ENCODE measurements around the gene C14orf132.

C14orf132 gene

DNA sequence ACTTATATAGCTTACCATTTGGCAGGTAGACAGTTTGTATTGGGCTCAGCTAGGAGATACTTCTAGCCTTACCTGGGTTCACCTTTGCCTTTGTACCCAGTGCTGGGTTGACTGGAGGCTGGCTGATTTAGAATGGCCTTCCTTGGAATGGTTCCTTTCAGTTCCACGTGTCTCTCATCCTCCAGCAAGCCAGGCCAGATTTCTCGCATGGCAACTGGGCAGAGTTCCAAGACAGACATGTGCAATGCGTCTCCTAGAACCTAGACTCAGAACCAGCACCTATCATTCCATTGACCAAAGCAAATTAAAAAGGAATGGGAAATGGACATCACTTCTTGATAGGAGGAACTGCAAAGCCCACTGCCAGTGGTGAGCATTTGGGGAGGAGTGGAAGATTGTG lies 86.4 kb downstream of the C14orf132 start:
- DNase-seq, result no peak

DNA sequence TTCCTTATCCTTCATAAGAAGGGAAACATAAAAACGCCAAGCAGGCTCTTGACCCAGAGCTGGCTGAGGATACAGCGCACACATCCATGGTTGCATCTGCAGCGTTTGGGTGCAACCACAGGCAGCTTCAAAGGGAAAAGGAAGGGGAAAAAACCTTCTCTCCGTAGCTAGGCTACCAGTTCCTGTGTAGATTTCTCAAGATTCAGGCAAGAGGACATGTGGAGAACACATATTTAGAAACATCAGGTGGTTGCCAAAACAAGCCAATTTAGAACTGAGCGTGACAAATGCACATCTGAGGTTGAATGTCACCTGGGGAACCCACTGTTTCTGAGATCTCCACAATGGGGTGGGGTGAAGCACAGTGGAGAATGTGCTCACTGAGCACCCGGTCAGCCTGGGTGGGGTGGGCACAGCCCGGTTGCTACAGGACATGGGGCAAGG lies 87.2 kb downstream of the C14orf132 start:
- DNase-seq, result no peak

DNA sequence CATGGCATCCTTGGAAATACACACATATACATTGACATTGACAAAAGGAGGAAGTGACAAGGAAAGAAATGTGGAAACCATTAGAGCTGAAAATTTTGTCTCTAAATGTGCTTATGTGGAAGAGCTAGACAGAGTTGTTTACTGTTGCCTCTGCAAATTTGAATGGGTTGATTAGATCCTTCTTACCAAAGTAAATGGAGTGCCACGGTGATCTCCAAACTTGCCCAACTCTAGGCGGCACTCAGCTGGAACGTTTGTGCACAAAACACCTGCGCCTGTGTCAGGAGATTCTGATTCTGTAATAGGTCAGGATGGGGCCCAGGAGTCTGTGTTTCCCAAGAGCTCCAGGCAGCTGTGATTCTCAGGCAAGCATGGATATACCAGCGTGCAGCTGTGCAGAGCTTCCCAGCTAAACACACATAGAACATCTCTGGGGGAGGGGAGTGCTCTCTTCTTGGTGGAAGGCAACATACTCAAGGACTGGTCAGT lies 87.7 kb downstream of the C14orf132 start:
- DNase-seq, result no peak

GRCh38 chr14:96129128-96129736 lies 90.1 kb downstream of the C14orf132 start:
- no peak for DNase-seq

DNA sequence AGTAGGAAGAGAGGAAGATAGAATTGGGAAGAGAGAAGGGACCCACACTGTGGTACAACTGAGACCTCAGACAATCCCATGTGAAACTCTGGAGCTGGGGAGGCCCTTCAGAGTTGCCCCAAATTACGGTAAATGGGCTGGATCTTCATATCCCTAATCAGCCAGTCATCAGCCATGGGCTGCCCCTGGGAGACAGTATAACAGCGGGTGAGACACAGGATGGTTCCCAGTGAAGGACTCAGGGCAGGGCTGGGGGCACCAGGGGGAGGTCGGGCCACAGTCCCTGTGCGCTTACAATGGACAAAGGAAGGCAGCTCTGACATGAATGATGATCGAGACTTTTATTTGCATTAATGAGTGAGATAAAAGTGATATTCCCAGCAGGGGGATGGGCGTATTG lies 91.2 kb downstream of the C14orf132 start:
- no peak for DNase-seq

- no peak for DNase-seq
These were observed 91.7 kb downstream of the C14orf132 start for GRCh38 chr14:96130854-96131253.

GRCh38 chr14:96131836-96132235 lies 92.7 kb downstream of the C14orf132 start:
- no peak for DNase-seq

DNA sequence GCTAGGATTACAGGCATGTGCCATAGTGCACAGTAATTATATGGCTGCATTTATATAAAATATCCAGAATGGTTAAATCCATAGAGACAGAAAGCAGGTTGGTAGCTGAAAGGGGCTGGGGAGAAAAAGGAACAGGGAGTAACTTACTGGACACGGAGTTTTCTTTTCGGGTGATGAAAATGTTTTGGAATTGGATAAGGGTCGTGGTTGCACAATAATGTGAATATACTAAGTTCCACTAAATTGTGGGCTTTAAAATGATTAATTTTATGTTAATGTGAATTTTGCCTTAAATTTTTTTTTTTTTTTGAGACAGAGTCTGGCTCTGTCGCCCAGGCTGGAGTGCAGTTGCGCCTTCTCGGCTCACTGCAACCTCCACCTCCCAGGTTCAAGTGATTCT lies 95.3 kb downstream of the C14orf132 start:
- no peak for DNase-seq

GRCh38 chr14:96135285-96135684 lies 96.1 kb downstream of the C14orf132 start:
- DNase-seq, result no peak

DNA sequence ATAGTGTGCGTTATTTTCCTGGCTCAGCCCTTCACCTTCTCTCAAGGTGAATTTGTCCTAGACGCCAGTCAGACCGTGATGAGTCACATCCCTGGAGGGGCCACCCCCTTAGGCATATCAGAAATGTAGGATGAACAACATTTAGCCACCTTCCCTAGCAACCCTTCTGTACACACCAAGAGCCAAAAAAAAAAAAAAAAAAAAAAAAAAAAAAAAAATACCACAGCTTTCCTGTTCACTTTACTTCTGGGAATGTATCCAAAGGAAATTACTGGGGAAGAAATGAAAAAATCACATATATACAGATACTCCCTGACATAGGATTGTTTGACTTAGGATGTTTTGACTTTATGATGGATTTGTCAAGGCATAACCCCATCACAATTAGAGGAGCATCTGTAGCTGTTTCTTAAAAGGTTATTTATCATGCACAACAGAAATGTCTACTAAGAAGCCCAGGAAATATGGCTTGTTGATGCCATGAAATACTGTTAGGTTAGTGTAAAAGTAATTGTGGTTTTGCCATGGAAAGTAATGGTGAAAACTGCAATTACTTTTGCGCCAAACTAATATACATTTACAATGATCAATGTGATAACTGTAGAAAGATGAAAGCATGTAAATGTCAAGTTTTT lies 97.3 kb downstream of the C14orf132 start:
- no peak for DNase-seq

DNA sequence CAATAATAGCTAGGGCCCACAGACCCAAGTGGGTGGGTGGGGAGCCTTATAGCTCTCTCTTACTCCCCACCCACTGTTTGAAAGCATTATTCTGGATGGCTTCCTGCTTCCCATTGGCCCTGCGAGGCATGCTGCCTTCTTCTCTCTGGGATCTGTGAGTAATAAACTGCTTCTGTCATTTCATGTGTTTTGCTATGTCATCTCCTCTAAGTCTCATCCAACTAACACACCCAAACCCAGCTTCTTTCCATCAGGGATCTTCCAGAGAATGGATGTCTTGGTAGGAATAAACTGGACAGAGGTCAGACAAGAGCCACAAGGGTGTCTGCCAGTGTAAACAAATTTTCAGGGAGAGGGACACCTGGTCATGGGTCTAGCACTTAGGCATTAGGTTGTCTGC lies 99.1 kb downstream of the C14orf132 start:
- no peak for DNase-seq

DNA sequence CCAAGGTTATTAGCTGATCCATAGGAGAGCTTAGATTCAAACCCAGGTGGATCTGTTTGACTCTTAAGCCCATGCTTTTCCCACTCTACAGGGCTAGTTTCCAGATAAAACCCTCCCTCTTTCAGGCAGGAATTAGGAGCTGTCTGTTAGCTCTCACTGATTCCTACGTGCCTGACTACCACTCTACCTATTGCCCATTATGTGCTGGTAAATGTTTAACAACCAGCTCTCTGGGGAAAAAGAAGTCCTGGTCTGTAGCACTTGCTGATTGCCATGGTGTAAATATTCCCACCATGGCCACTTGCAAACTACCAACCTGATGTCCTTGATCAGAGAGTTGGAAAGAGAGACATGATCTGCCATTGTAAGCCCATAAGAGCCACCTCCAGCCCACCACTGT lies 100.0 kb downstream of the C14orf132 start:
- DNase-seq, result no peak

DNA sequence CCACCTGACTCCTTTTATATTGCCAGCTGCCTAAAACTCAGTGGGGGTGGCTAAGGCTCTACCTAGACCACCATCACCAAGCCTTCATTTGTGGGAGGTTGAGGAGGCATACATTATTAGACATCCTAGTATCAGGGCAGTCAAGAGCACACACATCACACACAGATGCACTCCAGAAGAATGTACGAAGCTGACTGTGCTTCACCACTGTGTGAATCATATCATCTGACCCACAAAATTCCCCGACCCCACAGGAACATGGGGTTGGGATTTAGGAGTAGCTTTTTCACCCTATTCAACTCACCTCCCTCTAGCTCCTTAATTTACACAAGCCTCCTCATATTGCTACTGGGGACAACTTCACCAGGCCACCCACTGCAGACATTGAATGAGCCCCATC lies 100.7 kb downstream of the C14orf132 start:
- DNase-seq, result no peak

DNA sequence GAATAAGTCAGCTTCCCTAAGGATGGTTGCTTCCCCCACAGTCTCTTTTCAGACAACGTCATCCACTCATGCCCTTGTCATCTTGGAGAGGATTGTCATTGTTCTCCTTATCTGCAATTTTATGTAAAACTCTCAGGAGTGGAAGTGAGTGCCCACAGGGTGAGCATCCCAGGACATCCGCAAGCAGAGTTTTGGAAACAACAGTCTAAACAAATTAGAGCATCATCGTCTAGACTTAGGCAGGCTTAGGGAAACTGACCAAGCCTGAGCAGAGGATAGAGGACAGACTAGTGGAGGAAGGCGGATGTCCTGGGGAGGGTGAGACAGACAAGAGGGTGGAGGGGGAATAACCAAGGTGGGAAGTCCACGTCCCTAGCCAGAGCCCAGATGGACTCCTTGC lies 101.8 kb downstream of the C14orf132 start:
- DNase-seq, result no peak

Measured in NCI-H1694 treated with DMSO at 0.1 percent for 48 hours (cell line).